Muscle layer of colon (tissue), 2 donors: Measurements from ENCODE around the gene LSM10.

ENCODE experiments used
- H3K27ac ChIP-seq: one replicate; pipeline ENCODE4 v1.7.0; 2013; ENCODE audit warnings: low read depth, mild to moderate bottlenecking, low read length, moderate library complexity
- H3K27me3 ChIP-seq, 2 donors: one replicate each; pipeline ENCODE4 v1.7.0; 2013; ENCODE audit warnings: low read length in 2 of 2, mild to moderate bottlenecking in 2 of 2; ENCODE audit not compliant: insufficient read depth in 2 of 2, control insufficient read depth in 1 of 2
- H3K36me3 ChIP-seq: one replicate; pipeline ENCODE4 v1.7.0; 2013; ENCODE audit warnings: mild to moderate bottlenecking, low read length; ENCODE audit not compliant: insufficient read depth
- H3K4me1 ChIP-seq: one replicate; pipeline ENCODE4 v1.7.0; 2013; ENCODE audit warnings: mild to moderate bottlenecking, low read length; ENCODE audit not compliant: insufficient read depth
- H3K4me3 ChIP-seq, 2 donors: one replicate each; pipeline ENCODE4 v1.7.0; 2013; ENCODE audit warnings: low read length in 2 of 2, low read depth in 1 of 2, mild to moderate bottlenecking in 1 of 2, moderate library complexity in 1 of 2
- H3K9ac ChIP-seq: one replicate; pipeline ENCODE4 v1.7.0; 2013; ENCODE audit warnings: low read length
- H3K9me3 ChIP-seq: one replicate; pipeline ENCODE4 v1.7.0; 2013; ENCODE audit warnings: mild to moderate bottlenecking, low read length
- donor health status: abdominal sarcoma.
- donor health status: Adenocarcinoma of cecum.

The LSM10 gene

GRCh38 chr1:36425791-36426190, 28.1 kb upstream of the LSM10 start:
- no peaks in the 10 kb centered on the region for H3K4me1 ChIP-seq
- no peaks in the 10 kb centered on the region for H3K9me3 ChIP-seq
- H3K4me3 ChIP-seq, result no peak overlapping the region
- no peaks in the 10 kb centered on the region for H3K27me3 ChIP-seq
- no peak overlapping the region for H3K27ac ChIP-seq
- no peak overlapping the region for H3K9ac ChIP-seq
- peaks cover 18% of the 10 kb centered on the region for H3K36me3 ChIP-seq

- Histone ChIP-seq H3K27ac (no peak overlapping the region), H3K9me3 (no peaks in the 10 kb centered on the region), H3K27me3 (no peaks in the 10 kb centered on the region), H3K9ac (no peak overlapping the region), H3K36me3 (peaks cover 23% of the 10 kb centered on the region), H3K4me3 (no peak overlapping the region), H3K4me1 (no peaks in the 10 kb centered on the region)
Observed at GRCh38 chr1:36421649-36422048, 23.9 kb upstream of the LSM10 start.

GRCh38 chr1:36420836-36421317, 23.2 kb upstream of the LSM10 start:
- no peaks in the 10 kb centered on the region for H3K27me3 ChIP-seq
- no peaks in the 10 kb centered on the region for H3K9me3 ChIP-seq
- no peak overlapping the region for H3K27ac ChIP-seq
- no peak overlapping the region for H3K4me3 ChIP-seq
- H3K9ac ChIP-seq, result no peak overlapping the region
- H3K4me1 ChIP-seq, result no peaks in the 10 kb centered on the region
- peaks cover 23% of the 10 kb centered on the region for H3K36me3 ChIP-seq

- no peaks in the 10 kb centered on the region for H3K4me1 ChIP-seq
- no peak overlapping the region for H3K27ac ChIP-seq
- no peaks in the 10 kb centered on the region for H3K9me3 ChIP-seq
- H3K9ac ChIP-seq, result no peak overlapping the region
- no peaks in the 10 kb centered on the region for H3K27me3 ChIP-seq
- peaks cover 23% of the 10 kb centered on the region for H3K36me3 ChIP-seq
- H3K4me3 ChIP-seq, result no peak overlapping the region
Observed at GRCh38 chr1:36420409-36420808, 22.7 kb upstream of the LSM10 start.

- H3K9ac ChIP-seq, result no peak overlapping the region
- H3K36me3 ChIP-seq, result peaks cover 23% of the 10 kb centered on the region
- H3K9me3 ChIP-seq, result no peaks in the 10 kb centered on the region
- H3K4me3 ChIP-seq, result no peak overlapping the region
- no peak overlapping the region for H3K27ac ChIP-seq
- no peaks in the 10 kb centered on the region for H3K4me1 ChIP-seq
- no peaks in the 10 kb centered on the region for H3K27me3 ChIP-seq
Observed at GRCh38 chr1:36419569-36419968, 21.9 kb upstream of the LSM10 start.

GRCh38 chr1:36419140-36419539, 21.4 kb upstream of the LSM10 start:
- no peaks in the 10 kb centered on the region for H3K4me1 ChIP-seq
- H3K27me3 ChIP-seq, result no peaks in the 10 kb centered on the region
- H3K9ac ChIP-seq, result no peak overlapping the region
- H3K9me3 ChIP-seq, result no peaks in the 10 kb centered on the region
- peaks cover 23% of the 10 kb centered on the region for H3K36me3 ChIP-seq
- no peak overlapping the region for H3K27ac ChIP-seq
- H3K4me3 ChIP-seq, result no peak overlapping the region

GRCh38 chr1:36417931-36418330, 20.2 kb upstream of the LSM10 start:
- Histone ChIP-seq H3K27me3 (no peaks in the 10 kb centered on the region), H3K36me3 (peaks cover 23% of the 10 kb centered on the region), H3K9ac (no peak overlapping the region), H3K9me3 (no peaks in the 10 kb centered on the region), H3K4me3 (no peak overlapping the region), H3K27ac (no peak overlapping the region), H3K4me1 (no peaks in the 10 kb centered on the region)

- Histone ChIP-seq H3K9ac (no peak overlapping the region), H3K27me3 (no peaks in the 10 kb centered on the region), H3K9me3 (no peaks in the 10 kb centered on the region), H3K4me3 (no peak overlapping the region), H3K27ac (no peak overlapping the region), H3K4me1 (no peaks in the 10 kb centered on the region), H3K36me3 (peaks cover 8% of the 10 kb centered on the region)
Observed at GRCh38 chr1:36415661-36416326, 18.1 kb upstream of the LSM10 start.

- H3K9me3 ChIP-seq, result no peaks in the 10 kb centered on the region
- no peaks in the 10 kb centered on the region for H3K4me1 ChIP-seq
- no peaks in the 10 kb centered on the region for H3K27me3 ChIP-seq
- H3K4me3 ChIP-seq, result no peak overlapping the region
- no peak overlapping the region for H3K9ac ChIP-seq
- no peak overlapping the region for H3K27ac ChIP-seq
- H3K36me3 ChIP-seq, result peaks cover 8% of the 10 kb centered on the region
Observed at GRCh38 chr1:36414384-36414783, 16.7 kb upstream of the LSM10 start.

- Histone ChIP-seq H3K9ac (no peak overlapping the region), H3K36me3 (no peaks in the 10 kb centered on the region), H3K27ac (no peak overlapping the region), H3K9me3 (no peaks in the 10 kb centered on the region), H3K4me3 (no peak overlapping the region), H3K27me3 (no peaks in the 10 kb centered on the region), H3K4me1 (no peaks in the 10 kb centered on the region)
Observed at GRCh38 chr1:36411674-36412648, 14.3 kb upstream of the LSM10 start.

GRCh38 chr1:36408479-36408878, 10.8 kb upstream of the LSM10 start:
- H3K27ac ChIP-seq, result no peak overlapping the region
- no peaks in the 10 kb centered on the region for H3K9me3 ChIP-seq
- no peaks in the 10 kb centered on the region for H3K4me1 ChIP-seq
- no peak overlapping the region for H3K9ac ChIP-seq
- H3K4me3 ChIP-seq, result no peak overlapping the region
- H3K36me3 ChIP-seq, result no peaks in the 10 kb centered on the region
- no peaks in the 10 kb centered on the region for H3K27me3 ChIP-seq
